Myocyte (in vitro differentiated cells): ENCODE measurements around the gene RNU6-7. TPM values are rescaled to one million over a fixed set of nuclear protein-coding genes. Genes with fewer than 3 reads are reported as not detected.

ENCODE experiments used
- DNase-seq: peaks from one replicate; pipeline ENCODE4 v3.0.0-alpha.2; 2012; ENCODE audit warnings: low read depth
- polyA plus RNA-seq: library from polyadenylated mRNA; unstranded; fragments of >200 nt; gene quantifications from one replicate; pipeline ENCODE4 v1.2.1, GENCODE V29; 2012; ENCODE audit warnings: missing spikeins
- total RNA-seq: library from RNA; depleted of rRNA; stranded (reverse); fragments of >200 nt; gene quantifications from 2 replicates; pipeline ENCODE4 v1.2.3, GENCODE V29; 2014

RNU6-7 gene
- total RNA-seq, result not detected in 2 replicates
- not detected for polyA plus RNA-seq

GRCh38 chr14:32201816-32202490 is at the start of gene RNU6-7:
Gene RNU6-7 (plus strand): TSS chr14:32202045.
- peak; percentile 25 for DNase-seq

- DNase-seq, result no peak
Observed at GRCh38 chr14:32166029-32166428, 35.8 kb upstream of the RNU6-7 start.

DNA sequence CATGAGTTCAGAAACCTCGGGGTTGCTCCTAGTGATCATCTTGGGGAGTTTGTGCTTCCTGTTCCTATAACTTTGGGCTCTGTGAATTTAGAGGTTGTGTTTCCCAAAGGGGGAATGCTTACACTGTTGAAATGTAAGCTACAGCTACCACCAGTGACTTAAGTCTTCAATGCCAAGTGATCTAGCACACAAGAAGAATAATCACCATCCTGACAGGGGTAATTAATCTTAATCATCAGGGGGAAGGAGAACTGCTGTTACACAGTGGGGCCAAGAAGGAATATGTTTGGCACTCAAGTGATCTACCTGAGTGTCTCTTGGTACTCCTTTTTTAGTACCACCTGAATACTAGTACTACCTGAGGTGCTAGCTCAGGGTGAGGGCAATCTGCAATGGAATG is 34.9 kb upstream of the RNU6-7 start:
- no peak for DNase-seq

- DNase-seq, result no peak
Observed at GRCh38 chr14:32167907-32168306, 33.9 kb upstream of the RNU6-7 start.

DNA sequence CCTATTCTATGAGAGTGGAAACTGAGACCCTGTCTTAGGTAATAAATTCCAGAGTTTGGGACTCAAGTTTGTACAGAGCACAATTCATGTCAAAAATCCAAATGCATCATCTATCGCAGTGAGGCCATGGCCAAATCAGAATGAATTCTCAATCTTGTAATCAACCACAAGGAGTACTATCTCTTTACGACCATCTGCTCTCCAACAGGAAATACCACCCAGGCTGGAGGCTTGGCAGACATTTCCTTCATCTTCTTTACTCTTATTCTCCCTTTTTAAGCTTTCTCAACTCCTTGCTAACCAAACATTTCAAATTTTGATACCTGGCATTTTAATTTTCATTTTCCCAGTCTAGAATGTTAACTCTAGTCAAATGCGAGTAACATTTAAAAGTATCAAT is 32.7 kb upstream of the RNU6-7 start:
- no peak for DNase-seq

GRCh38 chr14:32171469-32171868 is 30.4 kb upstream of the RNU6-7 start:
- DNase-seq, result no peak

- DNase-seq, result no peak
Observed at GRCh38 chr14:32183151-32184058, 18.4 kb upstream of the RNU6-7 start.

DNA sequence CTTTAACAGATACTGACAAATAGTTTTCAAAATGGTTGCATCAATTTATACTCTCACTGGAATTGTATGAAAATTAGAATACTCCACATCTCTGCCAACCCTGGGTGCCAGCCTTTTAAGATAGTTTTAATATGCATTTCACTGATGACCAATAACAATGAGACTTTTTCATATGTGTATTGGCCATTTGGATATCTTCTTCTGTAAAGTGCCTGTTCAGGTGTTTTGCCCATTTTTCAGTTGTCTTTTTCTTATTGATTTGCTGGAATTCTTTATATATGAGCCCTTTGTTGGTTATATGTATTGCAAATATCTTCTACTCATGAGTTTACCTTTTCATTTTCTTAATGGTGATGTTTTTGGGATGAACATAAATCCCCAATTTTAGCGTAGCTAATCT is 16.7 kb upstream of the RNU6-7 start:
- DNase-seq, result no peak

GRCh38 chr14:32186248-32186647 is 15.6 kb upstream of the RNU6-7 start:
- no peak for DNase-seq

DNA sequence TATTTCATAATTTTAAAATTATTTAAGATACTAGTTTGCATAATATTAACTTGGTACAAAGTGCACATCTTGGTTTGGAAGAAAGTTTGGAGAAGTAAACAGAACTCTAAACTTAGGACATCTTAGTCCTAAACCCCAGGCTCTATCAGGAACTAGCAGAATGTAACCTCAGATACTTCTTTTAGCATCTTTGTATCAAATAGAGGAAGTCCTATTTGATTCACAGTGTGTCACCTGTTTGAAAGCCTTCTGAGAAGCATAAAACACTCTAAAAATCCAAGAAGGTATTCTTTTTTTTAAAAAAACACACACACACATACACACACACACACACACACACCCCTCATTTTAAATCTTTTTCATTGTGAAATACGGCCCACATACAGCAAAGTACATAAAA is 12.0 kb upstream of the RNU6-7 start:
- DNase-seq, result no peak

GRCh38 chr14:32190673-32191072 is 11.2 kb upstream of the RNU6-7 start:
- peak; percentile 33 for DNase-seq

- peak; percentile 9 for DNase-seq
Observed at GRCh38 chr14:32192712-32193373, 9.0 kb upstream of the RNU6-7 start.

- DNase-seq, result no peak
Observed at GRCh38 chr14:32193532-32193931, 8.3 kb upstream of the RNU6-7 start.

- no peak for DNase-seq
Observed at GRCh38 chr14:32195636-32196035, 6.2 kb upstream of the RNU6-7 start.

GRCh38 chr14:32197919-32198318 is 3.9 kb upstream of the RNU6-7 start:
- no peak for DNase-seq

DNA sequence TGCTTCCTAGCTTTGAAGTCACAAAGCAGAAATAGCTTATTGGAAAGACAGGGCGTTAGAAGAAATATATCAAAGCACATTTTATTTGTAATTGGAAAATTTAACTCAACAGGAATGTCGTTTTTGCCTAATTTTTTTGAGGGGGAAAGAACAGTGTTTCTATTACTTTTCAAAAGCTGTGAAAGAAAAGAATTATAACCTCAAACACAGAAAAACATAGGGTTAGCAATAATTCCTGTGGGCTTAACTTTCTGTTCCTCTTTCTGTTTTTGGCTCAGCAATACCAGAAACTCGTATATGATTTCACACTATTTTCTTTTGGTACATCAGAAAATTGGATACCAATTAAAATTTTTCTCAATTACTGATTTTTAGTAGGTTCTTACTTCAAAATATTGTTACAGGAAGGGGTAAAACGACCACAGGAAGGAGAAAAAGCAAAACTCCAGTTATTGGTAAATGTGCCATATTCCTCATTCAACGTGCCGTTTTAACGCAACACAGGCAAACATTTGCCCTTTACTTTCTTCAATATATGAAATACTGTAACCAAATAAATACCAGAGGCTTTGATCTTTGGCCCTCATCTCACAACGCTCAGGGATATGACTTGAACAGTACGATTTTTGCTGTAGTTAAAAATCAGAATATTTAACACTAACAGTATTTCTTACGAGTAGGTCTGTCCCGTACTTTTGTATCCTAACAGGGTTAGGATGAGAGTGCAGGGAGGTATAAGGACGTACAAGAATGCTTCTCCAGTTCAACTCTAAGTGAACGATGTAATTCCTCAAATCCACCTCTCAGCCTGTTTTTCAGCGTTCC is 1.3 kb upstream of the RNU6-7 start:
- no peak for DNase-seq

DNA sequence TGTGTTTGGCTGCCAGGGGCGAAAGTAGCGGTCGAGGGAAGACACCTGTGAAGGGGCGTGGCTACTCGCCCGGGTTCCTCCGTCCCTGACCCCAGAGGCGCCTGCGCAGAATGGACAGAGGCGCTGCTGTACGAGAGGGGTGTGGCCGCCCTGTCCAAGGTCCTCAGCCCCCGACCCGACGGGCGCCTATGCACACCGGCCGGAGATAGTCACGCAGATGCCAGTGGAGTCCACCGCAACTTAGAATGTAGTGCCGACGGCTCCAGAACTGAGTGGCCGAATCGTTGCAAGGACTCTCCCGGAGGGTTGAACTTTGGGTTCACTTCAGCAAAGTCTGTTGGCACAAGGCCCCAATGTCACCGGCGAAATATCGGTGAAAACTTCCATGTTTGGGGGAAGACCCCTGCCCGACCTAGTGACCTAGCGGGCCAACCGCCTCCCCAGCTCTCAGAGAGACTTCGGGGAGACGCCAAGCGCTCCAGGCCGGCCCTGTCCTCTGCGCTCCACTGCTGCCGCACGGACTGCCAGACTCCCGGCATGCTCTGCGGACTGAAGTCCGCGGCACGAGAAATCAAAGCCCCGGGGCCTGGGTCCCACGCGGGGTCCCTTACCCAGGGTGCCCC is 541 bp upstream of the RNU6-7 start:
- DNase-seq, result peak; percentile 80

DNA sequence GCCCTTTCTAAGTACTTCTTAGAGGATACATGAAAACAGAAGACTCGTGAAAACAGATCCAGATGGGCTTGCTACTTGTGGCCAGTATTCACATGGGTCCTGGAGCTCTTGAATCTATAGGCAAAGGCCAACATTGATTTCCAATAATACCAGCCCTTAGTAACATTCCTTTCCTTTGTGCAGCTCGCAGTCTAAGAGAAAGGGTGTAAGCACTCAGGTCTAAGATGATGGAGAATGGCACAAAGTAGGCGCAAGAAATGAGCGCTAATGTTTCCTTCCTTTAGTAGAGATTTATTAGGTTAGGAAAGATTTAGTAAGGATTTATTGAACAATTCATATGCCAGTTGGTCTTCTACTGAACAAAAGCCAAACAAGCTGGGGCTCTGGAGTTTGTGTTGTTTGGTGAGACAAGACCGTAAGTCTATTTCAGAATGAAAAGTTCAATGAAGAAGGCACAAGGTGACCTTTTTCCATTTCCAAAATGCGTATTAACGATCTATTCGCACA is 699 bp downstream of the RNU6-7 start:
- peak; percentile 33 for DNase-seq

- DNase-seq, result peak; percentile 88
Observed at GRCh38 chr14:32202998-32203882, 1.4 kb downstream of the RNU6-7 start, which contains the start of gene RNU6-8. Gene RNU6-8 (minus strand): TSS chr14:32203269.
